ENCODE results near the gene CFAP100. TPM values are rescaled to one million over a fixed set of nuclear protein-coding genes. Genes with fewer than 3 reads are reported as not detected.

Gene CFAP100
- total and polyA plus RNA-seq, 10 of the 15 experiments (the other 5 are each of a cell fraction or from before 2014, with no cell fraction given) = 0.04 to 0.27 TPM; not detected in 8

GRCh38 chr3:126413693-126414080 lies 19.0 kb downstream of the CFAP100 start:
- CTCF ChIA-PET = no interaction called here
- Histone ChIP-seq H3K36me3 (ENCODE audit: control insufficient read depth in 2 of 2, insufficient read depth in 2 of 2, low read length in 1 of 2) (no peaks in the 10 kb centered on the region), H3K9me3 (replicated peaks; ENCODE audit: control insufficient read depth, insufficient read depth, low read length) (no peaks in the 10 kb centered on the region), H4K20me1 (ENCODE audit: control insufficient read depth, insufficient read depth) (no peaks in the 10 kb centered on the region), H3K4me1 (ENCODE audit: control insufficient read depth, insufficient read depth, low read length) (no peaks in the 10 kb centered on the region), H3K4me3 (no peak overlapping the region), H3K27ac (ENCODE audit: control insufficient read depth, insufficient read depth) (no peak overlapping the region), H2AFZ (ENCODE audit: control insufficient read depth, low read depth, low read length) (no peak overlapping the region), H3K9ac (ENCODE audit: control insufficient read depth, insufficient read depth, low read length) (no peak overlapping the region), H3K79me2 (ENCODE audit: control insufficient read depth, insufficient read depth, low read length) (no peaks in the 10 kb centered on the region), H3K4me2 (ENCODE audit: control insufficient read depth, insufficient read depth) (no peak overlapping the region), H3K27me3 (replicated peaks in 1 of 2; ENCODE audit: control insufficient read depth in 2 of 2, insufficient read depth in 2 of 2, low read length in 1 of 2) (no peaks in the 10 kb centered on the region; a peak in 1 of 4 replicates)
- TF ChIP-seq CHD2 (IDR thresholded peaks at IDR 0.05; ENCODE audit: borderline replicate concordance, low read depth, low read length) (no peak), MLLT1 (IDR thresholded peaks at IDR 0.05) (no peak), ZNF622 (IDR thresholded peaks at IDR 0.05) (no peak), BCLAF1 (IDR thresholded peaks at IDR 0.05) (no peak), ETV6 (conservative IDR thresholded peaks at IDR 0.05 in 1 of 2, IDR thresholded peaks at IDR 0.05 in 1 of 2; ENCODE audit: borderline replicate concordance in 1 of 2, low read depth in 1 of 2) (no peak), NKRF (conservative IDR thresholded peaks at IDR 0.05) (no peak), LARP7 (IDR thresholded peaks at IDR 0.05) (no peak)
- FAIRE-seq (no peak), ATAC-seq (no peak), DNase-seq (ENCODE audit: low read depth, low spot score) (no peak)
- no TSS peak for BruUV-seq (replicated peaks)
- WGBS (ENCODE audit: insufficient coverage, insufficient replicate concordance, low lambda C conversion rate, missing lambda C conversion rate) = 5% methylated on average over 4 of the region's 4 CpGs
- intact Hi-C loops (cut with micrococcal nuclease; ENCODE audit: unreplicated experiment) = no loop called here
- in situ Hi-C loops (cut with MboI) = no loop called here
- RAD21 ChIA-PET (ENCODE audit: unreplicated experiment) = no interaction called here
- POLR2A ChIA-PET = no interaction called here
- SMC1A ChIA-PET (ENCODE audit: uncharacterized antibody, unreplicated experiment) = no interaction called here

All from GM12878 (cell line).